WTC11 (cell line): Measurements from ENCODE around the gene COL6A3.

Experiments
- ATF3 ChIP-seq: sonication (generic); formaldehyde crosslinking; conservative IDR thresholded peaks from 2 replicates; pipeline ENCODE4 v1.8.1; 2022; ENCODE audit warnings: mild to moderate bottlenecking, missing genetic modification reagents
- CTCF ChIP-seq: fragments of 200-600 bp; IDR thresholded peaks from 2 replicates; pipeline ENCODE4 v1.8.0; 2022; ENCODE audit warnings: antibody characterized with exemption
- E2F4 ChIP-seq: sonication (generic); formaldehyde crosslinking; IDR thresholded peaks from 2 replicates; pipeline ENCODE4 v1.8.1; 2022; ENCODE audit warnings: low read depth, mild to moderate bottlenecking, moderate library complexity, missing genetic modification reagents, borderline replicate concordance
- ESRRA ChIP-seq: sonication (generic); formaldehyde crosslinking; IDR thresholded peaks from 2 replicates; pipeline ENCODE4 v1.8.1; 2022; ENCODE audit warnings: mild to moderate bottlenecking, missing genetic modification reagents, borderline replicate concordance
- MXD4 ChIP-seq: fragments of 250-450 bp; sonication (Bioruptor Pico); IDR thresholded peaks from 2 replicates; pipeline ENCODE4 v1.8.0; 2021; ENCODE audit warnings: mild to moderate bottlenecking, moderate library complexity, borderline replicate concordance
- ZNF423 ChIP-seq: fragments of 250-450 bp; sonication (Bioruptor Pico); IDR thresholded peaks from 2 replicates; pipeline ENCODE4 v2.1.2; 2022; ENCODE audit warnings: mild to moderate bottlenecking, moderate library complexity

- TF ChIP-seq MXD4 (no peak), CTCF (no peak), ATF3 (CRISPR knock-in tag) (no peak), ZNF423 (CRISPR knock-in tag) (no peak), ESRRA (CRISPR knock-in tag) (no peak), E2F4 (CRISPR knock-in tag) (no peak)
Observed at GRCh38 chr2:237423891-237424290, 9.9 kb upstream of the COL6A3 start.
